Psoas muscle (tissue), 8 donors: ENCODE results near the gene RHOA. TPM values are rescaled to one million over a fixed set of nuclear protein-coding genes. Genes with fewer than 3 reads are reported as not detected.

Experiments used
- ATAC-seq, 4 donors: fragments of 200-7000 bp; cut with Tn5 transposase; one replicate each; pipeline ENCODE4 v1.9.1; 2020; ENCODE audit warnings: moderate library complexity in 3 of 4, mild to moderate bottlenecking in 2 of 4
- DNase-seq, 2 donors: peaks; one replicate each; pipeline ENCODE4 v3.0.0-alpha.2; 2020
- H3K27ac ChIP-seq: fragments of 200-600 bp; one replicate; pipeline ENCODE4 v1.8.0; 2022
- H3K27me3 ChIP-seq, 3 donors: fragments of 200-600 bp in 1 of 3; one replicate each; pipeline versions ENCODE4 v1.6.1 to v1.8.0; 2013 to 2022; ENCODE audit warnings: low read length in 2 of 3, mild to moderate bottlenecking in 2 of 3, moderate library complexity in 1 of 3; ENCODE audit not compliant: insufficient read depth in 3 of 3
- H3K36me3 ChIP-seq, 2 donors: fragments of 200-600 bp in 1 of 2; one replicate each; pipeline versions ENCODE4 v1.6.1 to v1.8.0; 2013 to 2022; ENCODE audit warnings: low read depth in 1 of 2, mild to moderate bottlenecking in 1 of 2, moderate library complexity in 1 of 2; ENCODE audit not compliant: insufficient read depth in 1 of 2
- H3K4me1 ChIP-seq: fragments of 200-600 bp; one replicate; pipeline ENCODE4 v1.8.0; 2022
- H3K4me3 ChIP-seq: fragments of 200-600 bp; one replicate; pipeline ENCODE4 v1.8.0; 2022; ENCODE audit warnings: mild to moderate bottlenecking
- H3K9me3 ChIP-seq: fragments of 200-600 bp; one replicate; pipeline ENCODE4 v1.8.0; 2022
- CTCF ChIP-seq: fragments of 200-600 bp; IDR thresholded peaks from one replicate; pipeline ENCODE4 v1.8.0; 2022; ENCODE audit warnings: antibody characterized with exemption
- WGBS, 3 donors: extraction: QIAGEN DNeasy Blood & Tissue Kit; methylation state at CpG; one replicate each; pipeline versions ENCODE4 v1.1.6 to v1.1.7; 2013; 5-methylcytosine and 5-hydroxymethylcytosine counted together
- intact Hi-C, 2 donors: fragments of 100-400 bp; cut with DNase I; formaldehyde crosslinking; loops; one replicate each; pipeline versions ENCODE4 v1.11.0 to v1.14.2; 2022
- polyA plus RNA-seq, 3 donors: library from polyadenylated mRNA; stranded (reverse); fragments of 200-250 nt; gene quantifications; one replicate each; pipeline ENCODE4 v1.2.3, GENCODE V29; 2013
- total RNA-seq, 4 donors: library from RNA; stranded (reverse); fragmentation: NEBNext Ultra II Directional in 2 of 4; extraction: Animal tissue kit (Norgen Biotek cat#: 25700) in 2 of 4; gene quantifications; one replicate each; pipeline versions ENCODE4 v1.2.1 to v1.2.4, GENCODE V29; 2021 to 2023
- donor health status: healthy with polysubstance abuse.
- donor health status: DM: no; HTN: no; CAD: no; lungs with moderate emphysema.
- donor health status: Bipolar disorder and iron deficiency.
- donor health status: healthy.
- donor health status: DM: yes; HTN: yes; CAD: no.
- donor health status: DM: no; HTN: no; CAD: no.
- donor health status: DM: no; HTN: no; CAD: no.
- donor health status: DM: yes; HTN: yes; CAD: no.

RHOA gene
- total and polyA plus RNA-seq, 7 donors, result 179 to 341 (median 281) TPM

GRCh38 chr3:49316696-49317457 lies 94.9 kb downstream of the RHOA start:
- WGBS, 3 donors, result 90 to 91% (median 90%) methylated on average over 16 of the region's 16 CpGs
- no peak for DNase-seq
- intact Hi-C loops, result no loop called here
- no peaks in the 10 kb centered on the region for H3K9me3 ChIP-seq
- no peak for TF ChIP-seq CTCF
- no peak for ATAC-seq
- peaks cover 5 to 95% of the 10 kb centered on the region in 2 donors for H3K36me3 ChIP-seq
- H3K4me1 ChIP-seq, result peaks cover 7% of the 10 kb centered on the region
- no peaks in the 10 kb centered on the region for H3K27me3 ChIP-seq
- no peak overlapping the region for H3K27ac ChIP-seq
- no peak overlapping the region for H3K4me3 ChIP-seq

- 88 to 94% (median 89%) methylated on average over 1 of the region's 1 CpG for WGBS, 3 donors
- H3K27me3 ChIP-seq, result no peaks in the 10 kb centered on the region
- H3K27ac ChIP-seq, result no peak overlapping the region
- ATAC-seq (peak in 1 of 4 donors; percentile 42), DNase-seq (no peak)
- H3K4me1 ChIP-seq, result peaks cover 7% of the 10 kb centered on the region
- intact Hi-C loops, result no loop called here
- H3K9me3 ChIP-seq, result no peaks in the 10 kb centered on the region
- peaks cover 0 to 95% of the 10 kb centered on the region in 2 donors for H3K36me3 ChIP-seq
- no peak overlapping the region for H3K4me3 ChIP-seq
- TF ChIP-seq CTCF, result no peak
Measured at GRCh38 chr3:49313896-49314688, 97.7 kb downstream of the RHOA start.

GRCh38 chr3:49311283-49311682 lies 100.5 kb downstream of the RHOA start:
- Histone ChIP-seq H3K9me3 (no peaks in the 10 kb centered on the region), H3K4me1 (peaks cover 7% of the 10 kb centered on the region), H3K4me3 (no peak overlapping the region), H3K27ac (no peak overlapping the region), H3K27me3 (no peaks in the 10 kb centered on the region), H3K36me3 (peaks cover 2 to 97% of the 10 kb centered on the region in 2 donors)
- DNase-seq, result no peak
- TF ChIP-seq CTCF, result no peak
- intact Hi-C loops, result no loop called here
- 92 to 95% (median 93%) methylated on average over 3 of the region's 3 CpGs for WGBS, 3 donors
- ATAC-seq, result no peak

GRCh38 chr3:49310677-49311076 lies 101.1 kb downstream of the RHOA start:
- Histone ChIP-seq H3K27me3 (no peaks in the 10 kb centered on the region), H3K27ac (no peak overlapping the region), H3K4me1 (peaks cover 7% of the 10 kb centered on the region), H3K9me3 (no peaks in the 10 kb centered on the region), H3K36me3 (peaks cover 4 to 97% of the 10 kb centered on the region in 2 donors), H3K4me3 (no peak overlapping the region)
- 88 to 100% (median 94%) methylated on average over 1 of the region's 1 CpG for whole genome bisulfite sequencing, 3 donors
- TF ChIP-seq CTCF, result no peak
- intact Hi-C loops, result no loop called here
- ATAC-seq, result no peak
- DNase-seq, result no peak

Other genes with a start within 250 kb of the RHOA start
- gene CCDC71, start 245.6 kb downstream of the RHOA start, total RNA-seq, result 10 to 100 TPM; 12.6 to 20.5 (median 14.7) TPM
- gene CCDC71, start 245.6 kb downstream of the RHOA start, polyA plus RNA-seq, result 10 to 100 TPM; 20.0 to 26.8 (median 20.8) TPM
- 10 to 100 TPM; 24.7 to 84.5 (median 29.2) TPM for gene KLHDC8B, start 240.4 kb downstream of the RHOA start, total RNA-seq
- gene KLHDC8B, start 240.4 kb downstream of the RHOA start, polyA plus RNA-seq, result 10 to 100 TPM; 26.7 to 36.1 (median 28.3) TPM
- gene C3orf62, start 134.7 kb downstream of the RHOA start, total RNA-seq, result 1 to 10 TPM; 1.7 to 2.0 (median 1.9) TPM
- 1 to 10 TPM; 1.5 to 3.7 (median 2.8) TPM for gene C3orf62, start 134.7 kb downstream of the RHOA start, polyA plus RNA-seq
- 10 to 100 TPM; 26.7 to 35.2 (median 31.1) TPM for gene USP4, start 71.9 kb downstream of the RHOA start, total RNA-seq
- 10 to 100 TPM; 16.3 to 21.2 (median 17.0) TPM for gene USP4, start 71.9 kb downstream of the RHOA start, polyA plus RNA-seq
- 100 to 1,000 TPM; 100 to 129 (median 116) TPM for gene GPX1, start 53.6 kb downstream of the RHOA start, total RNA-seq
- 100 to 1,000 TPM; 164 to 251 (median 189) TPM for gene GPX1, start 53.6 kb downstream of the RHOA start, polyA plus RNA-seq
- gene TCTA, start 447 bp upstream of the RHOA start, total RNA-seq, result 10 to 100 TPM; 11.4 to 23.4 (median 16.7) TPM
- 10 to 100 TPM; 13.8 to 46.1 (median 18.1) TPM for gene TCTA, start 447 bp upstream of the RHOA start, polyA plus RNA-seq
- gene AMT, start 10.5 kb upstream of the RHOA start, total RNA-seq, result 1 to 10 TPM; 1.7 to 5.3 (median 2.4) TPM
- 1 to 10 TPM in 2 of 3 donors, under 1 TPM in 1; 0.80 to 1.0 (median 1.0) TPM for gene AMT, start 10.5 kb upstream of the RHOA start, polyA plus RNA-seq
- 10 to 100 TPM in 1 of 4 donors, 1 to 10 TPM in 3; 4.6 to 12.3 (median 7.4) TPM for gene NICN1, start 17.3 kb upstream of the RHOA start, total RNA-seq
- 10 to 100 TPM in 2 of 3 donors, 1 to 10 TPM in 1; 4.0 to 11.2 (median 10.2) TPM for gene NICN1, start 17.3 kb upstream of the RHOA start, polyA plus RNA-seq
- gene DAG1, start 58.3 kb upstream of the RHOA start, total RNA-seq, result 100 to 1,000 TPM in 3 of 4 donors, 10 to 100 TPM in 1; 67.6 to 159 (median 139) TPM
- gene DAG1, start 58.3 kb upstream of the RHOA start, polyA plus RNA-seq, result 10 to 100 TPM; 35.1 to 73.2 (median 42.1) TPM
- under 1 TPM; 0.22 to 0.95 (median 0.47) TPM for gene BSN, start 142.5 kb upstream of the RHOA start, total RNA-seq
- under 1 TPM; 0.08 to 0.20 (median 0.10) TPM for gene BSN, start 142.5 kb upstream of the RHOA start, polyA plus RNA-seq